Medulla oblongata (tissue), 1 donor: ENCODE data around the gene KIF16B.
"Not testable (repeated sequence)": the region's sequence is repeated elsewhere in the genome, so short reads cannot be mapped to it uniquely, and the experiment has no call there.

Source experiments
- DNase-seq: peaks from one replicate; pipeline ENCODE4 v3.0.0-alpha.2; 2015; ENCODE audit errors: extremely low spot score

KIF16B gene

GRCh38 chr20:16290358-16290757 is 282.9 kb downstream of the KIF16B start:
- no peak for DNase-seq

DNA sequence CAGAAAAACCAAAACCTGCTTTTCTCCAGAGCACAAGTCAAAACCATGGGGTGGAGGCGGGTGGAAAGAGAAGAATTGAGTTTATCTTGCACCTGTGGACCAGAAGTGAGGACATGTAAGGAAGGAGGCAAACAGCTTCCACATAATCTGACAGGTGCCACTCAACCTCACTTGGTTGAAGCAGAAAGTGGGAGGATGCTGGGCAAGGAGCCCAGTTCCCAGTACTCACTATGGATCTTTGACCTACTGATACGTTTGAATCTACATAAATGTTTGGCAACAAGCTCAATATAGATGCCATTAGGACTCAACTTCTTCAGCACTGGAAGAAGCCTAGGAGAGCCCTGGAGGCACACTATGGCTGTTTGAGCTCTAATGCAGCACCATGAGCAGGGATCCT is 285.5 kb downstream of the KIF16B start:
- no peak for DNase-seq

GRCh38 chr20:16286601-16287000 is 286.6 kb downstream of the KIF16B start:
- DNase-seq, result no peak

DNA sequence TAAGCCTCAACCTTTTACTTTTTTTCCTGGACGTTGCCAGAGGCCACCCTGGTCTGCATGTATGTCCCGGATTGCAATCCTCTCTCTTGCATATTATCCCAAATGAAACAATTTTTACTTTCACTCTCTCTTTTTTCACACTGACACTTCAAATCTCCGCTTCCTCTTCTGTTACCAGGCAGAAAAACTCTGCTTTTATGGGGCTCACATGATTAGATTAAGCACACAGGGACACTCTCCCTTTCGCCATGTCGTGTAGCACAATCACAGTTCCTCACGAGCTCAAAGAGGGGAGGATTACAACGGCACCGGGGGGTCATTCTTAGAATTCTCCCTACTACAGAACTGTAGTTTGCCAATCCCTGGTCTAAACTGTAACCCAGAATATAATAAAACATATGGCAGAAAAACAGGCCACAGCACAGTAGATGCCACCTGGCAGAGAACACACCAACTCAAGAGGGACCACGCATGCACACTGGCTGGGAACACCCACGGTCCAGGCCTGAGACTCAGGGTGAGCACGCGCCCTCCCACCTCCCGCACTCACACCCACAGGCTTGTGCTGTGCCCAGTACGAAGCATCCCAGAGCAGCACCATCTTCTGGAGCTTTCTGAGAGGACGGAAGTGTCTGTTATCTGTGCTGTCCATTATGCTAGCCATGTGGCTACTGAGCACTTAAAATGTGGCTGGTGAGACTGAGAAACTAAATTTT is 288.7 kb downstream of the KIF16B start:
- no peak for DNase-seq

GRCh38 chr20:16283978-16284377 is 289.3 kb downstream of the KIF16B start:
- DNase-seq, result no peak

- DNase-seq, result no peak
These were observed 289.9 kb downstream of the KIF16B start for GRCh38 chr20:16283307-16283706.

DNA sequence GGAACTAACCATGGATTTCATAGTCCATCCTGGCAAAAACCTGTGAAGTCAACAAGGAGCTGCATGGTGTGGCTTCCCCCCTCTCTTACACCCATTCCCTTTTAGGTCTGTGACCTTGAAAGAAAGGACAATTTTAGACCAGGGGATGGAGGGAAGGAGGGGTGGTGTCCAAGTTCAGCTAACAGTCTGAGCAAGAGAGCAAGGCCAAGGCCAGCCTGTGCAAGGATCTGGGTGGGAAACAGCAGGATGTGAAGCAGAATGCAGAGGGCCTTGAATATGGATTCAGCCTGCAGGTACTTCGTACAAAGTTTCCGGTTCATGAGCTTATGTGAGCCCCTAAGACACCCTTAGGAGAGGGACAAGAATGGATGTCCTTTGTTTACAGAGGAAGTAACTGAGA is 293.0 kb downstream of the KIF16B start:
- DNase-seq, result no peak

DNA sequence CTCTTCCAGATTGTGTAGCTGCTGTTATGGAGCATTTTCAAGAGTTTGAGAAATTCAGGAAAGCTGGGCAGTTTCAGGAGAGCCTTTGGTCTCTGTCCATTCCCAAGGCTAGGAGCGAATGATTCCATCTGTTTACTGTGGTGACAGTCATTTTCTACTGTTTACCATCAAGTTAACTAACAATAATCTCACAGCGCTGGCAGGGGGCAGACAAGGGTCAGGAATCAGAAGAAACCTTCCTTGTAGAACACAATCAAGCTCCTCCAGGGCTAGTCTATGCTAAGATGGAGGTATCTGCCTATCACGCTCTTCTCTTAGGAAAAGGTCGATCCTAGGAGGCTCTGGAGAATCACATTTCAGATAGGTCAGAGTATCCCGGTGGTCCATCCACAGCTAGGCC is 293.9 kb downstream of the KIF16B start:
- no peak for DNase-seq

GRCh38 chr20:16273812-16274555 is 299.3 kb downstream of the KIF16B start:
- DNase-seq, result no peak

DNA sequence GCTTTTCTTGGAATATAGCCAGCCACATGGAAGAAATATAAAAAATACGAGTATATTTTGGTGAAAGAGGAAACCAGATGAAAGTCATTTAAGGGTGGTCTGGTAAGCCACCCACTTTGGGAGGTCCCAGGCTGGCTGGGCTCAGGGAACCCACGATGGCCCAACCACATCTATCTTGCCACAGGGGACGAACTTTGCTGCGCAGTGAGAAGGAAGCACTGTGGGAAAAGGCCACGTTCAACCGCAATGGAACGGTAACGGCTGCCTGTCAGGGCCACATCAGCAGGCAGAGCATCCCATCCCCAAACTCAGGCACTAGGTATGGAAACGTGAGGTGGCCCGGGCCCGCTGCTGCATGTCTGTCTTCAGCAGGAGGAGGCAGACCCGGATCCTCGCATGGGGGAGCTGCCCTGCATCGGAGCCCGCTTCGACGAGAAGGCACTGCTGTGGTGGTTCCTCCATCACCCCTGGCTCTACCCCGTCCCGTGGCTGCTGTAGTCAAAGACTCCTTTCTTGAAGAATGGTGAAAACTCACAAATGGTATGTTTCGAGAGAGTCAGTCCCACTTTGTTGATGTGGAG is 300.4 kb downstream of the KIF16B start:
- no peak for DNase-seq

- DNase-seq, result no peak
These were observed 301.8 kb downstream of the KIF16B start for GRCh38 chr20:16271450-16271849.

DNA sequence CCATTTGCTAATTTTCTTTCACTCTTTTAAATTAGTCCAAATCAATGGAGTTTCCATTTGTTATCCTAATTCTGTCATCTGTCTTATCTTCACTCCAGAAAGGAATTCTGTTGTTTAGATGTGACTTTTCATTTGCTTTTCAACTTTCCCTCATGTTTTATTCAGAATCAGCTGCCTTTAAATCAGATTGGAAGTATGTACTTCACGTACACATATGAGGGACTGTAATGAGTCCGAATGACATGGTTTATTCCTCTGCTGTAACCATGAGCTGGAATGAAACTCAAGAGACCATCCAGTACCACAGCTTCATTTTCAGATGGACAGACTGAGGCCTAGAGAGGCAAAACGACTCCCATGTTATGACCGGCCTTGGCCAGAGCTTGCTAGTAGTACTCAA is 302.3 kb downstream of the KIF16B start:
- DNase-seq, result no peak

- no peak for DNase-seq
These were observed 302.8 kb downstream of the KIF16B start for GRCh38 chr20:16270314-16270931.

DNA sequence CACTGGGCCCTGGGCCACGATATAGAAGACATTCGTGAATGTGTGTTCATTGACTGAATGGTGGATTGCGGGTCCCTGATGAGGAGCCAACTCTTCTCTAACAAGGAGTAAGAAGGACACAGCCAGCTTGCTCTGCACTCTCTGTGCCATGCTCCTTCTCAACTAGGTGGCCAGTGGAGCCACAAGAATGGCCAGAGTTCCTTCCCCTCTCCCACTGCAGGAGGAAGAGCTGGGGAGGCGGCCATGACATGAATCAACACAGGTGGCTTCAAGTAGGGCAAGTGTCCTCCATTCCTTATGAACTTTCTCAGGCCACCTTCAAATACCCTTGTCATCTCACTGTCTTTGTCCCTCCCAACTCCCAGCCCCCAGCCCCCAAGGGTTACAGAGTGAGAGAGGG is 305.7 kb downstream of the KIF16B start:
- DNase-seq, result no peak

DNA sequence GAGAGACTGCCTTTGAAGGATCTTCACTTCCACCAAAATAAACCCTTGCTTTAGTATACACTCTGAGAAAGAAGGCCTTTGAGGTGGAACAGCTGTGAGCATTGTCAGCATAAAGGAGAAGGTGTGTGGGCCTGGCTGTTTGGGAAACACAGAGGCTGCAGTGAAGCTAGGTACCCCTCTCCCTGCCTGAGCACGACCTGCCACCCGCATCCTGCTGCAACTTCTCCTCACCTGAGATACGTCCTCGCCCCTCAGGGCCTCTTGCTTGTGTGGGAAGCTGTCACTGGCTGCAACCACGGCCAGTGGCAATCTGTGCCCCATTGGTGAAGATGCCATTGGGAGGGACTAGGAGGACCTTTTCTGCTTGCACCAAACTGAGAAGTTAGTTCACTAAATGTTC is 307.9 kb downstream of the KIF16B start:
- DNase-seq, result no peak

GRCh38 chr20:16263582-16263981 is 309.7 kb downstream of the KIF16B start:
- DNase-seq, result no peak

DNA sequence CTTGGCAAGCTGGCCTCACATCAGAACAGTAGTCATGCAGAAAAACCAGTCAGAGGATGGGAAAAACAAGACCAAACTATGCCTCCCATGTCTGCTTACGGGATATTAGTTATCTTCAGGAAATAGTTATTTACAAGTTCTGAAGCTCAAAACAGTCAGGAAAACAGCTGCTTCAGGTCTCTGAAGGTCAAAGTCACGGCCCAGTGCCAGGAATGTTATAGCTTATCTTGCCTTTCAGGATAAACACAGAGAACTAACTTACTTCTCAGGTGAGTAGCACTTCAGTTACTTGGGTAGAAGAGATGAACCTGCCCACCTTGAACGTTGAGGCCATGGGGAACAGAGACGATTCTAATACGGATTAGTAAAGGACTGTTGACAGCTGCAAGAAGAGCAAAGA is 310.7 kb downstream of the KIF16B start:
- no peak for DNase-seq

DNA sequence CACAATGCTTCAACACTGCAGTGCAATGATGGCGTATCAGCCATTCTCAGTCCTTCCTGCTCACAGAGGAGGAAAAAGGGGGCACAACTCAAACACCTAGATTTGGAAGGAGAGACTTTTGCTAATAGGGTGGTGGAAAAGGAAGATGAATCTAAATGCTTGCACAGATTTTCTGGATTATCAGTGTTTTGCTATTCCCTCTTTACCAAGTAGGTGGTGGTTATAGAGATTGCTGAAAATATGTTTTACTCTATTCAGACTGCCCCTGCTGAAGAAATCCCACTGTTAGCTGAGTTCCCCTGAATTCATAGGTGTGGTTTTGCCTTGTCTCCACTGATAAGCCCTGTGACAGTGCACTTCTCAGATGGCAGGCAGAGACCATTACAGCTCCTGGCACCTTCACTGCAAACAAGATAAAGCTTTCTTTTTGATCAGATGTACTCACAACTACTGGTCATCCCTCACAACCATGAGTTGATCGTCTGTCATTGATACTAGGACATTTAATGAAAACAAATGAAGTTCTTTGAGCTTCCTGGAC is 311.4 kb downstream of the KIF16B start:
- no peak for DNase-seq

DNA sequence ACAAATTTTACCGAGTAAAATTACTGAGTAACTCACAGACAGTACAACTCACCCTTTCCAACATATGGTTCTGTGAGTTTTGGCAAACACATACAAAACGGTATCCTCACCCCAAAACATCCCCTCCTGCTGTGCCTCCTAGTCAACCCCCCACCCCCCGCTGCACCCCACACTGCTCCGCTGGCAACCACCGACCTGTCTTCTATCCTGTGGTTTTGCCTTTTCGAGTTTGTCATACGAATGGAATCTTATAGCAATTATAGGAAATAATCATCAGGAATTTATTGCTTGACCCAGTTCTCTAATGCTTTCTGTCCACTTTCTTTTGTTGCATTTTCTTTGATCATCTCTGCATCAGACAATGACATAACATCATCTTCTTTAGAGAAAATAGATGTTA is 312.3 kb downstream of the KIF16B start:
- DNase-seq, result no peak

- DNase-seq, result not testable (repeated sequence)
These were observed 313.1 kb downstream of the KIF16B start for GRCh38 chr20:16260133-16260532.

GRCh38 chr20:16258766-16259165 is 314.5 kb downstream of the KIF16B start:
- DNase-seq, result no peak

GRCh38 chr20:16257813-16258430 is 315.3 kb downstream of the KIF16B start:
- no peak for DNase-seq
